Urinary bladder (tissue), 4 donors: ENCODE measurements around the gene VSIG8. TPM values are rescaled to one million over a fixed set of nuclear protein-coding genes. Genes with fewer than 3 reads are reported as not detected.

Source experiments
- DNase-seq: peaks from one replicate; pipeline ENCODE4 v3.0.0-alpha.2; 2015; ENCODE audit errors: extremely low spot score
- H3K27ac ChIP-seq: one replicate; pipeline ENCODE4 v1.5.1; 2013; ENCODE audit warnings: low read depth, mild to moderate bottlenecking, moderate library complexity
- H3K36me3 ChIP-seq: one replicate; pipeline ENCODE4 v1.6.1; 2013; ENCODE audit warnings: mild to moderate bottlenecking, moderate library complexity; ENCODE audit not compliant: insufficient read depth
- H3K4me1 ChIP-seq: one replicate; pipeline ENCODE4 v1.6.1; 2013; ENCODE audit warnings: mild to moderate bottlenecking, moderate library complexity; ENCODE audit not compliant: insufficient read depth
- H3K4me3 ChIP-seq: one replicate; pipeline ENCODE4 v1.5.1; 2013; ENCODE audit warnings: low read depth, low read length
- WGBS: extraction: QIAGEN DNeasy Blood & Tissue Kit; methylation state at CpG from one replicate; pipeline ENCODE4 v1.1.7; 2013; 5-methylcytosine and 5-hydroxymethylcytosine counted together
- polyA plus RNA-seq: library from polyadenylated mRNA; stranded (reverse); fragments of 200-250 nt; gene quantifications from one replicate; pipeline ENCODE4 v1.2.3, GENCODE V29; 2013
- total RNA-seq: library from RNA; depleted of rRNA; stranded (reverse); fragments of >200 nt; gene quantifications from one replicate; pipeline ENCODE4 v1.2.3, GENCODE V29; 2014
- donor health status: healthy with polysubstance abuse.
- donor health status: healthy.

VSIG8 gene
- total and polyA plus RNA-seq, 2 donors: 0.05 TPM; not detected in 1

- Histone ChIP-seq H3K36me3 (no peaks in the 10 kb centered on the region), H3K4me3 (no peak overlapping the region), H3K27ac (no peak overlapping the region), H3K4me1 (no peaks in the 10 kb centered on the region)
- DNase-seq: no peak
- 82% methylated on average over 3 of the region's 3 CpGs for WGBS
Measured at GRCh38 chr1:159879136-159879535, 16.7 kb upstream of the VSIG8 start.

GRCh38 chr1:159877695-159878444 lies 15.4 kb upstream of the VSIG8 start:
- H3K4me1 ChIP-seq: no peaks in the 10 kb centered on the region
- H3K27ac ChIP-seq: no peak overlapping the region
- 95% methylated on average over 6 of the region's 6 CpGs for WGBS
- H3K36me3 ChIP-seq: no peaks in the 10 kb centered on the region
- no peak for DNase-seq
- no peak overlapping the region for H3K4me3 ChIP-seq

DNA sequence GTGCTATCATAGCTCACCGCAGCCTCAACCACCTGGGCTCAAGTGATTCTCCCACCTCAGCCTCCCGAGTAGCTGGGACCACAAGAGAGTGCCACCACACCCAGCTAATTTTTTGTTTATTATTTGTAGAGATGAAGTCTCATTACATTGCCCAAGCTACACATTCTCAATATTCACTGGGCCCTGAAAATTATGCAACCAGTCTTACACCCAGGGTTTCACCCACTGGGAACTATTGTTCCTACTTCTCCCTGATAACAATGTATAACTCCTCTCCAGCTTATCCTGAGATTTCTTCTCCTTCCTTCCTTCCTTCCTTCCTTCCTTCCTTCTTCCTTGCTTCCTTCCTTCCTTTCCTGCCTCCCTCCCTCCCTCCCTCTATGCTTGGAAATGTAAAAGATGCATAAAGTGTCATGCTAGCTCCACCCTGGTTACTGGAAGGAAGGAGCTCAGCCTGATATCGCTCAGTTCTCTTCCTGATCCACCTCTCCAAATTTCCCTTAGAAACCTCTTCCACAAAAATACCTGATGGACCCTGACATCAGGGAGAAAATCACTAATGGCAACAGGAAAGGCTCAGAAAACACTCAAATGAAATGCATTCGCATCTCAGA lies 11.2 kb upstream of the VSIG8 start:
- no peak for DNase-seq
- no peak overlapping the region for H3K27ac ChIP-seq
- H3K4me1 ChIP-seq: no peaks in the 10 kb centered on the region
- WGBS: 91% methylated on average over 4 of the region's 4 CpGs
- no peak overlapping the region for H3K4me3 ChIP-seq
- no peaks in the 10 kb centered on the region for H3K36me3 ChIP-seq

- WGBS: 88% methylated on average over 15 of the region's 15 CpGs
- DNase-seq: no peak
- no peak overlapping the region for H3K27ac ChIP-seq
Measured at GRCh38 chr1:159872891-159873290, 10.4 kb upstream of the VSIG8 start.

DNA sequence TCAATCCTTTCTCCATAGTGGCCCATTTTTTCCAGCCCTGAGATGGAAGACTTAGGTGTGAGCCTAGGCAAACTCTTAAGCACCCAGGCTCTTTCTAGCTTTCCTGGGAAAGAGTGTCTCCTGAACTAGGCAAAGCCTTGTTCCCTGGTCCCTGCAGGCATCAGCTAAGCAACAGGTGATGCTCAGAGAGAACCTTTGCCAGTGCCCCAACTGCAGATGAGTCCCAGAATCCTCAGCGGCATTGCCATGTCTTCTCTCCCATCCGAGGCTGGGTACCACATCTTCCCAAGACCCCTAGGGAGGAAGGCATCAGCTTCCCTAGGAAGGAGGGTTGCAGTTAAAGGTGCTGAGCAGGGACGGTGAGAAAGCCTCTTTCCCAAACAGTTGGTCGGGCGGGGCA lies 8.2 kb upstream of the VSIG8 start:
- Histone ChIP-seq H3K36me3 (no peaks in the 10 kb centered on the region), H3K4me1 (no peaks in the 10 kb centered on the region), H3K27ac (no peak overlapping the region), H3K4me3 (no peak overlapping the region)
- WGBS: 86% methylated on average over 5 of the region's 5 CpGs
- DNase-seq: no peak

More at GRCh38 chr1:159872891-159873290, 10.4 kb upstream of the VSIG8 start:
- H3K36me3 ChIP-seq: no peaks in the 10 kb centered on the region
- no peak overlapping the region for H3K4me3 ChIP-seq
- H3K4me1 ChIP-seq: no peaks in the 10 kb centered on the region

DNA sequence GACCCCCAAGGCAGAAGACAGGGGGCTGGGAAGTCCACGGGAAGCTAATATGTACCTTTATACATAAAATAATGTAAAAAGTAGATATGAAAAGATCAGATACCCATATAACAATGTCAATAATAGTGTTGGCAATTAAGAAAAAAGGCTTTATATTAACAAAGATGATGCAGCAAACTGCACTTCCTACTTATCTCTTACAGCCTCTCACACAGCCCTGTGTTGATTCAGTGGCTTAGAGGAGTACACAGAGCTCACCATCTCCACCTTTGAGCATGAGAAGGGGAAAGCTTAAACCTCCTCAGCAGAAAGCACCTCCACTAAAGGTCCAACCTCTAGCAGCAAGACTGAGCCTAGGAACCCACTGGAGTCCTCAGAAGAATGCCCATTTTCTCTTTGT lies 7.2 kb upstream of the VSIG8 start:
- 65% methylated on average over 1 of the region's 1 CpG for WGBS
- Histone ChIP-seq H3K36me3 (no peaks in the 10 kb centered on the region), H3K4me3 (no peak overlapping the region), H3K27ac (no peak overlapping the region), H3K4me1 (no peaks in the 10 kb centered on the region)
- no peak for DNase-seq

DNA sequence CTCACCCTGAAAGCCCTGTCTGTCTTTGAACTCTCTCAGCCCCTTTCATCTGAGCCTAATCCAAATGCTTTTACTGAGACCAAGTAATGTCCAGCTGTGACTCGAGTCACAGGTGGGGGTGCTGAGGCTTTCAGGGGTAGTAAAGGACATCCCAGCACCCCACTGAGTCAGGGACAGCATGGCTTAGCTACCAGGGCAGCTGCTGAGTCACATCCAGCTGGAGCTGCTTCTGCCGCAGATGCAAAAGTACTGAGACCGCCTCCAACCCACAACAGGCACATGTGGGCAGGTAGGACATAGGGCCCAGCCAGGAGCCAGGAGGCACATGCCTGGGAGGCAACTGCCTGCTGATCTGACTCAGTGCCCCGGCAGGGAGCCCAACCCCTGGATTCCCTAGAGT lies 6.7 kb upstream of the VSIG8 start:
- Histone ChIP-seq H3K36me3 (no peaks in the 10 kb centered on the region), H3K4me1 (no peaks in the 10 kb centered on the region), H3K4me3 (no peak overlapping the region), H3K27ac (no peak overlapping the region)
- WGBS: 42% methylated on average over 4 of the region's 4 CpGs
- DNase-seq: no peak

DNA sequence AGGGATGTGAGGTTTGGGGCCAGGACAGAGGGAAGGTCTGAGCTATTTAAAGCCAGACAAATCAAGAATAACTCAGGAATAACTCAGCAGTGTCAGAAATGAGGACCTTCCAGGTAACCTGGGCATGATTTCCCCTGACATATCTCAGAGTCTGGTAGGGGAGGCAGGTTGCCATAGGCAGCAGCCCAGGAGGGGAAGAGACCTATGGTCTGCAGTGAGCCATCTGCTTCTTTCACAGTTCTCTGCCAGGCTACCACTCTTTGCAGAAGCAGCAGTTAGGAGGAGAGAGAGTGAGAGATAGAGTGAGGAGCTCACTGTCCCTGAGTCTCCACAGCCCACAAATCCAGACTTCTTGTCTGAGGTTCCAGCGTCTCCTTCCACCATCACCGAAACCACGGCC lies 6.3 kb upstream of the VSIG8 start:
- no peak for DNase-seq
- 71% methylated on average over 3 of the region's 3 CpGs for WGBS
- Histone ChIP-seq H3K4me3 (no peak overlapping the region), H3K4me1 (no peaks in the 10 kb centered on the region), H3K36me3 (no peaks in the 10 kb centered on the region), H3K27ac (no peak overlapping the region)

- no peaks in the 10 kb centered on the region for H3K4me1 ChIP-seq
- no peak for DNase-seq
- peak overlapping the region; percentile 76 for H3K27ac ChIP-seq
- WGBS: 14% methylated on average over 9 of the region's 9 CpGs
- no peak overlapping the region for H3K4me3 ChIP-seq
- H3K36me3 ChIP-seq: no peaks in the 10 kb centered on the region
Measured at GRCh38 chr1:159867664-159868026, 5.2 kb upstream of the VSIG8 start.

DNA sequence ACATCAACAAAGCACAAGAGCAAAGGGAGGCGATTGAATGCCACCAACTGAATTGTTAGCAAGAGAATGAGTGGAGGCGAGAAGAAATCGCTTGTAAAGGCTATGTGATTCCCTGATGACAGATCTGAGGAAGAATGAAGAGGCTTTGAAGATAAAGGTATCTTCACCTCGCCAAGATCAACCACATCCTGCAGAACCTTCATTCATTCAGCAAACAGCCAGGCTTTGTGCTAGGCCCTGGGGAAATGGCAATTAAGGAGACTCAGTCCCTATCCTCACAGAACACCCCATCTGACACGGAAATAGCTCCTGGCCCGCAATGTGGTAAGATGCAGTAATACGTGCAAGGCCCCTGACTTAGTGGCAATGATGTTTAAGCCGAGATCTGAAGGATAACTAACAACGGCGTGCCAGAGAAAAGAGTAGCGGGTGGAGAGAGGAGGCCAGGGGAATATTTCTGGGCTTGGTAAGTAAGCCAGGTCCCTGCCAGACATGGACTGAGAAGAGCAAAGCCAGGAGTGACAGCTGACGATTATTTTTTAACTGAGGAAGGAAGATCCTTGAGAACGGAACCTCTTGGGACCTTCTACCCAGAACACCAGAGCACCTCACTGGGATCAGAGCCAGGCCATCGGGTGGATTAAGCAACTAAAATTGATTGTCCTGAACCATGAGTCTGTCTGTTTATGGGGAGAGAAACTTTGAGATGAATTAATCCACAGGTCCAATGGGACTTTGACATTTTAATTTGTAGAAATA lies 4.6 kb upstream of the VSIG8 start:
- no peaks in the 10 kb centered on the region for H3K36me3 ChIP-seq
- WGBS: 67% methylated on average over 14 of the region's 14 CpGs
- no peak overlapping the region for H3K27ac ChIP-seq
- H3K4me3 ChIP-seq: no peak overlapping the region
- no peaks in the 10 kb centered on the region for H3K4me1 ChIP-seq
- no peak for DNase-seq

- Histone ChIP-seq H3K4me3 (no peak overlapping the region), H3K4me1 (no peaks in the 10 kb centered on the region), H3K36me3 (no peaks in the 10 kb centered on the region), H3K27ac (no peak overlapping the region)
- 53% methylated on average over 1 of the region's 1 CpG for WGBS
- DNase-seq: no peak
Measured at GRCh38 chr1:159866066-159866465, 3.6 kb upstream of the VSIG8 start.

DNA sequence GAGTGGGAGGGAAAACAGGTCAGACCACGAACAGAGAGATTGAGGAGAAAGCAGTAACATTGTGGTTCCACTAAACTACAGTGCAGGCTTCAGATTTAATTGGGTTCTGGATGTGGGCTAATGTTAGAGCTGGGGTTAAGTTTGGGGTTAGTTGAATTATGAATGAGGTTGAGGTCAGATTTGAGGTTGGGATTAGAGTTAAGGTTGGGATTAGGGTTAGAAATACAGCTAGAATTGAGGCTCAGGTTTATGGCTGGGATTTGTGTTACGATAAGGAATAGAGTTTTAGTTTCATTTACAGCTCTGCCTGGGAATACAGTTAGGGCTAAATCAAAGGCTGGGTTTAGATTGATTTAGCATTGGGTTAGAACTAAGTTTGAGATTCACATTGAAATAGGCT lies 1.8 kb upstream of the VSIG8 start:
- no peaks in the 10 kb centered on the region for H3K4me1 ChIP-seq
- no peaks in the 10 kb centered on the region for H3K36me3 ChIP-seq
- H3K4me3 ChIP-seq: no peak overlapping the region
- no peak for DNase-seq
- H3K27ac ChIP-seq: no peak overlapping the region
- WGBS: 76% methylated on average over 2 of the region's 2 CpGs

- Histone ChIP-seq H3K36me3 (no peaks in the 10 kb centered on the region), H3K4me3 (no peak overlapping the region), H3K27ac (no peak overlapping the region), H3K4me1 (no peaks in the 10 kb centered on the region)
- no peak for DNase-seq
- WGBS: 92% methylated on average over 5 of the region's 5 CpGs
Measured at GRCh38 chr1:159862031-159862430, 426 bp downstream of the VSIG8 start.

- Histone ChIP-seq H3K4me1 (no peaks in the 10 kb centered on the region), H3K4me3 (no peak overlapping the region), H3K36me3 (no peaks in the 10 kb centered on the region), H3K27ac (no peak overlapping the region)
- DNase-seq: no peak
- 80% methylated on average over 8 of the region's 8 CpGs for WGBS
Measured at GRCh38 chr1:159861218-159861617, 1.2 kb downstream of the VSIG8 start.
